ENCODE results near the gene SRSF6.
"Not testable (repeated sequence)": the region's sequence is repeated elsewhere in the genome, so short reads cannot be mapped to it uniquely, and the experiment has no call there.

Gene SRSF6

GRCh38 chr20:43448748-43449535, 8.8 kb upstream of the SRSF6 start:
- no peak for DNase-seq

- no peak for DNase-seq
These were observed 6.6 kb upstream of the SRSF6 start for GRCh38 chr20:43450841-43451799.

- DNase-seq = no peak
These were observed 5.1 kb upstream of the SRSF6 start for GRCh38 chr20:43452404-43453126.

GRCh38 chr20:43456252-43456651, 1.4 kb upstream of the SRSF6 start:
- DNase-seq = not testable (repeated sequence)

GRCh38 chr20:43456809-43457639, 672 bp upstream of the SRSF6 start:
- peak; percentile 20 to 82 for DNase-seq

GRCh38 chr20:43458422-43458924, 777 bp downstream of the SRSF6 start:
- no peak for DNase-seq

- DNase-seq = no peak
These were observed 1.6 kb downstream of the SRSF6 start for GRCh38 chr20:43459022-43459942.

- no peak for DNase-seq
These were observed 2.6 kb downstream of the SRSF6 start for GRCh38 chr20:43460172-43460829.

GRCh38 chr20:43460830-43461200, 3.1 kb downstream of the SRSF6 start:
- no peak for DNase-seq

- no peak for DNase-seq
These were observed 4.4 kb downstream of the SRSF6 start for GRCh38 chr20:43461894-43462659.

- no peak for DNase-seq
These were observed 5.2 kb downstream of the SRSF6 start for GRCh38 chr20:43462660-43463526.

GRCh38 chr20:43463527-43464218, 6.0 kb downstream of the SRSF6 start:
- DNase-seq = no peak

- DNase-seq = no peak
These were observed 6.6 kb downstream of the SRSF6 start for GRCh38 chr20:43464219-43464790.

- DNase-seq = no peak
These were observed 7.9 kb downstream of the SRSF6 start for GRCh38 chr20:43465625-43465943.

GRCh38 chr20:43467589-43467988, 9.9 kb downstream of the SRSF6 start:
- no peak for DNase-seq

GRCh38 chr20:43472671-43473380, 15.1 kb downstream of the SRSF6 start:
- no peak for DNase-seq

- DNase-seq = no peak
These were observed 15.6 kb downstream of the SRSF6 start for GRCh38 chr20:43473381-43473704.
